ENCODE results near the gene MGAT3.

The MGAT3 gene

GRCh38 chr22:39528080-39528661 is 71.4 kb downstream of the MGAT3 start:
- H3K9me3 ChIP-seq = no peaks in the 10 kb centered on the region; the same call in 1 of the 2 replicates
- in situ Hi-C loops (cut with MboI; ENCODE audit: low sequenced_read_pairs) = loop anchor here (10.0 kb wide), 1 partner anchor 353 kb away; no protein-coding TSS in a partner anchor
- H3K36me3 ChIP-seq (replicated peaks) = peaks cover 63% of the 10 kb centered on the region
- no peak for DNase-seq (ENCODE audit: low spot score in 2 of 2)
- H3K4me1 ChIP-seq = peaks cover 18% of the 10 kb centered on the region
- no peaks in the 10 kb centered on the region for H3K27me3 ChIP-seq (ENCODE audit: low read depth)
- no peak overlapping the region for H3K4me3 ChIP-seq

GRCh38 chr22:39528681-39529486 is 72.1 kb downstream of the MGAT3 start:
- Histone ChIP-seq H3K36me3 (replicated peaks) (peaks cover 58% of the 10 kb centered on the region), H3K9me3 (no peaks in the 10 kb centered on the region; the same call in 1 of the 2 replicates), H3K4me3 (no peak overlapping the region), H3K27me3 (ENCODE audit: low read depth) (no peaks in the 10 kb centered on the region), H3K4me1 (peaks cover 18% of the 10 kb centered on the region)
- in situ Hi-C loops (cut with MboI; ENCODE audit: low sequenced_read_pairs) = loop anchor here (10.0 kb wide), 1 partner anchor 354 kb away; no protein-coding TSS in a partner anchor
- DNase-seq (ENCODE audit: low spot score in 2 of 2) = peak; percentile 69 to 93

- H3K4me1 ChIP-seq = peaks cover 22% of the 10 kb centered on the region
- DNase-seq (ENCODE audit: low spot score in 2 of 2) = no peak
- peaks cover 52% of the 10 kb centered on the region for H3K36me3 ChIP-seq (replicated peaks)
- in situ Hi-C loops (cut with MboI; ENCODE audit: low sequenced_read_pairs) = loop anchor here (10.0 kb wide), 1 partner anchor 355 kb away; no protein-coding TSS in a partner anchor
- H3K4me3 ChIP-seq = no peak overlapping the region
- no peaks in the 10 kb centered on the region; the same call in 1 of the 2 replicates for H3K9me3 ChIP-seq
- H3K27me3 ChIP-seq (ENCODE audit: low read depth) = no peaks in the 10 kb centered on the region
These were observed 72.7 kb downstream of the MGAT3 start for GRCh38 chr22:39529487-39529851.

- in situ Hi-C loops (cut with MboI; ENCODE audit: low sequenced_read_pairs) = loop anchor here (10.0 kb wide), 2 partner anchors 665 to 815 kb away; partner anchors contain the start of gene ADSL
- peaks cover 28% of the 10 kb centered on the region for H3K4me1 ChIP-seq
- no peak for DNase-seq (ENCODE audit: low spot score in 2 of 2)
- no peak overlapping the region for H3K4me3 ChIP-seq
- H3K27me3 ChIP-seq (ENCODE audit: low read depth) = no peaks in the 10 kb centered on the region
- H3K9me3 ChIP-seq = no peaks in the 10 kb centered on the region; the same call in 1 of the 2 replicates
- peaks cover 45% of the 10 kb centered on the region for H3K36me3 ChIP-seq (replicated peaks)
These were observed 73.3 kb downstream of the MGAT3 start for GRCh38 chr22:39530116-39530515.

GRCh38 chr22:39530692-39531331 is 74.0 kb downstream of the MGAT3 start:
- peaks cover 40% of the 10 kb centered on the region for H3K36me3 ChIP-seq (replicated peaks)
- H3K9me3 ChIP-seq = no peaks in the 10 kb centered on the region; the same call in 1 of the 2 replicates
- DNase-seq (ENCODE audit: low spot score in 2 of 2) = peak; percentile 53 to 77
- in situ Hi-C loops (cut with MboI; ENCODE audit: low sequenced_read_pairs) = loop anchor here (10.0 kb wide), 2 partner anchors 664 to 814 kb away; partner anchors contain the start of gene ADSL
- no peaks in the 10 kb centered on the region for H3K27me3 ChIP-seq (ENCODE audit: low read depth)
- H3K4me3 ChIP-seq = peak overlapping the region; percentile 95; the same call in 1 of the 2 replicates
- H3K4me1 ChIP-seq = peaks cover 28% of the 10 kb centered on the region

GRCh38 chr22:39532215-39533073 is 75.6 kb downstream of the MGAT3 start, which contains the start of gene RPS19BP1:
TSS of gene RPS19BP1 (minus strand) at chr22:39532748. CDS start at chr22:39532738, 10 bp downstream.
- in situ Hi-C loops (cut with MboI; ENCODE audit: low sequenced_read_pairs) = loop anchor here (10.0 kb wide), 2 partner anchors 662 to 812 kb away; partner anchors contain the start of gene ADSL

GRCh38 chr22:39534092-39534506 is 77.3 kb downstream of the MGAT3 start:
- peaks cover 28% of the 10 kb centered on the region for H3K4me1 ChIP-seq
- H3K9me3 ChIP-seq = no peaks in the 10 kb centered on the region; the same call in 1 of the 2 replicates
- no peaks in the 10 kb centered on the region for H3K27me3 ChIP-seq (ENCODE audit: low read depth)
- peaks cover 21% of the 10 kb centered on the region for H3K36me3 ChIP-seq (replicated peaks)
- in situ Hi-C loops (cut with MboI; ENCODE audit: low sequenced_read_pairs) = loop anchor here (10.0 kb wide), 2 partner anchors 661 to 811 kb away; partner anchors contain the start of gene ADSL
- H3K4me3 ChIP-seq = no peak overlapping the region
- no peak for DNase-seq (ENCODE audit: low spot score in 2 of 2)

More at GRCh38 chr22:39532215-39533073, 75.6 kb downstream of the MGAT3 start, which contains the start of gene RPS19BP1:
- H3K27me3 ChIP-seq (ENCODE audit: low read depth) = no peaks in the 10 kb centered on the region
- DNase-seq (ENCODE audit: low spot score in 2 of 2) = peak; percentile 99 to 100
- H3K4me1 ChIP-seq = peaks cover 28% of the 10 kb centered on the region
- no peaks in the 10 kb centered on the region; the same call in 1 of the 2 replicates for H3K9me3 ChIP-seq
- H3K36me3 ChIP-seq (replicated peaks) = peaks cover 37% of the 10 kb centered on the region
- peak within 1 kb of the TSS; percentile 95 for H3K4me3 ChIP-seq

GRCh38 chr22:39534591-39535356 is 78.0 kb downstream of the MGAT3 start:
- peak; percentile 61 to 94 for DNase-seq (ENCODE audit: low spot score in 2 of 2)
- H3K27me3 ChIP-seq (ENCODE audit: low read depth) = no peaks in the 10 kb centered on the region
- H3K9me3 ChIP-seq = no peaks in the 10 kb centered on the region; the same call in 1 of the 2 replicates
- in situ Hi-C loops (cut with MboI; ENCODE audit: low sequenced_read_pairs) = loop anchor here (5.0 to 10.0 kb wide), 3 partner anchors 493 to 810 kb away; partner anchors contain the start of gene ADSL
- peaks cover 15% of the 10 kb centered on the region for H3K36me3 ChIP-seq (replicated peaks)
- peaks cover 28% of the 10 kb centered on the region for H3K4me1 ChIP-seq
- H3K4me3 ChIP-seq = peak overlapping the region; percentile 6; the same call in 1 of the 2 replicates

GRCh38 chr22:39535357-39535725 is 78.5 kb downstream of the MGAT3 start:
- H3K9me3 ChIP-seq = no peaks in the 10 kb centered on the region; the same call in 1 of the 2 replicates
- H3K4me3 ChIP-seq = no peak overlapping the region
- no peaks in the 10 kb centered on the region for H3K27me3 ChIP-seq (ENCODE audit: low read depth)
- peaks cover 10% of the 10 kb centered on the region for H3K36me3 ChIP-seq (replicated peaks)
- peaks cover 28% of the 10 kb centered on the region for H3K4me1 ChIP-seq
- no peak for DNase-seq (ENCODE audit: low spot score in 2 of 2)
- in situ Hi-C loops (cut with MboI; ENCODE audit: low sequenced_read_pairs) = loop anchor here (5.0 to 10.0 kb wide), 3 partner anchors 492 to 809 kb away; partner anchors contain the start of gene ADSL

- no peak for DNase-seq (ENCODE audit: low spot score in 2 of 2)
- no peaks in the 10 kb centered on the region for H3K27me3 ChIP-seq (ENCODE audit: low read depth)
- in situ Hi-C loops (cut with MboI; ENCODE audit: low sequenced_read_pairs) = loop anchor here (5.0 to 10.0 kb wide), 3 partner anchors 491 to 809 kb away; partner anchors contain the start of gene ADSL
- peaks cover 26% of the 10 kb centered on the region for H3K4me1 ChIP-seq
- no peaks in the 10 kb centered on the region; the same call in 1 of the 2 replicates for H3K9me3 ChIP-seq
- H3K36me3 ChIP-seq (replicated peaks) = peaks cover 6% of the 10 kb centered on the region
- no peak overlapping the region for H3K4me3 ChIP-seq
These were observed 79.1 kb downstream of the MGAT3 start for GRCh38 chr22:39535831-39536449.

GRCh38 chr22:39536711-39537110 is 79.9 kb downstream of the MGAT3 start:
- no peak for DNase-seq (ENCODE audit: low spot score in 2 of 2)
- Histone ChIP-seq H3K4me3 (no peak overlapping the region), H3K36me3 (replicated peaks) (peaks cover 3% of the 10 kb centered on the region; the same call in 1 of the 2 replicates), H3K4me1 (peaks cover 19% of the 10 kb centered on the region), H3K9me3 (no peaks in the 10 kb centered on the region), H3K27me3 (ENCODE audit: low read depth) (no peaks in the 10 kb centered on the region)
- in situ Hi-C loops (cut with MboI; ENCODE audit: low sequenced_read_pairs) = loop anchor here (5.0 to 10.0 kb wide), 3 partner anchors 491 to 808 kb away; partner anchors contain the start of gene ADSL

Measured in HAP-1 (cell line).